ENCODE results near the gene ODF2. TPM values are rescaled to one million over a fixed set of nuclear protein-coding genes. Genes with fewer than 3 reads are reported as not detected.
"Not testable (repeated sequence)": the region's sequence is repeated elsewhere in the genome, so short reads cannot be mapped to it uniquely, and the experiment has no call there.

The ODF2 gene
- total RNA-seq, 1 experiment from 2014 or later, result 60.7 TPM

- DNase-seq (ENCODE audit: low spot score); in situ Hi-C loops (cut with HindIII; ENCODE audit: low sequenced_read_pairs): not testable (repeated sequence)
Observed at GRCh38 chr9:128422022-128422782, 33.6 kb upstream of the ODF2 start.

GRCh38 chr9:128422783-128423150 lies 33.0 kb upstream of the ODF2 start:
- no peak for DNase-seq (ENCODE audit: low spot score)
- in situ Hi-C loops (cut with HindIII; ENCODE audit: low sequenced_read_pairs), result no loop called here

GRCh38 chr9:128423356-128423755 lies 32.5 kb upstream of the ODF2 start:
- in situ Hi-C loops (cut with HindIII; ENCODE audit: low sequenced_read_pairs); DNase-seq (ENCODE audit: low spot score): not testable (repeated sequence)

GRCh38 chr9:128424268-128424780 lies 31.5 kb upstream of the ODF2 start:
- no peak for DNase-seq (ENCODE audit: low spot score)
- in situ Hi-C loops (cut with HindIII; ENCODE audit: low sequenced_read_pairs), result no loop called here

GRCh38 chr9:128428644-128429512 lies 26.9 kb upstream of the ODF2 start:
- in situ Hi-C loops (cut with HindIII; ENCODE audit: low sequenced_read_pairs), result no loop called here
- DNase-seq (ENCODE audit: low spot score), result no peak

GRCh38 chr9:128429513-128430086 lies 26.2 kb upstream of the ODF2 start:
- peak; percentile 80 for DNase-seq (ENCODE audit: low spot score)
- in situ Hi-C loops (cut with HindIII; ENCODE audit: low sequenced_read_pairs), result no loop called here

- no peak for DNase-seq (ENCODE audit: low spot score)
- in situ Hi-C loops (cut with HindIII; ENCODE audit: low sequenced_read_pairs), result no loop called here
Observed at GRCh38 chr9:128431207-128431606, 24.6 kb upstream of the ODF2 start.

- DNase-seq (ENCODE audit: low spot score), result no peak
- in situ Hi-C loops (cut with HindIII; ENCODE audit: low sequenced_read_pairs), result no loop called here
Observed at GRCh38 chr9:128434340-128434739, 21.5 kb upstream of the ODF2 start.

GRCh38 chr9:128435611-128436010 lies 20.2 kb upstream of the ODF2 start:
- in situ Hi-C loops (cut with HindIII; ENCODE audit: low sequenced_read_pairs), result no loop called here
- no peak for DNase-seq (ENCODE audit: low spot score)

- DNase-seq (ENCODE audit: low spot score), result peak; percentile 90
- in situ Hi-C loops (cut with HindIII; ENCODE audit: low sequenced_read_pairs), result no loop called here
Observed at GRCh38 chr9:128438343-128439109, 17.3 kb upstream of the ODF2 start.

GRCh38 chr9:128439273-128439672 lies 16.5 kb upstream of the ODF2 start:
- in situ Hi-C loops (cut with HindIII; ENCODE audit: low sequenced_read_pairs), result no loop called here
- peak; percentile 58 for DNase-seq (ENCODE audit: low spot score)

- no peak for DNase-seq (ENCODE audit: low spot score)
- in situ Hi-C loops (cut with HindIII; ENCODE audit: low sequenced_read_pairs), result no loop called here
Observed at GRCh38 chr9:128442150-128442549, 13.7 kb upstream of the ODF2 start.

- in situ Hi-C loops (cut with HindIII; ENCODE audit: low sequenced_read_pairs); DNase-seq (ENCODE audit: low spot score): not testable (repeated sequence)
Observed at GRCh38 chr9:128446505-128446904, 9.3 kb upstream of the ODF2 start.

- DNase-seq (ENCODE audit: low spot score), result no peak
- in situ Hi-C loops (cut with HindIII; ENCODE audit: low sequenced_read_pairs), result no loop called here
Observed at GRCh38 chr9:128448746-128449145, 7.1 kb upstream of the ODF2 start.

- DNase-seq (ENCODE audit: low spot score), result no peak
- in situ Hi-C loops (cut with HindIII; ENCODE audit: low sequenced_read_pairs), result no loop called here
Observed at GRCh38 chr9:128454991-128455390, 815 bp upstream of the ODF2 start.

- in situ Hi-C loops (cut with HindIII; ENCODE audit: low sequenced_read_pairs), result no loop called here
Observed at GRCh38 chr9:128456613-128457061, 831 bp downstream of the ODF2 start.

GRCh38 chr9:128457207-128457606 lies 1.4 kb downstream of the ODF2 start:
- DNase-seq (ENCODE audit: low spot score), result no peak

More at GRCh38 chr9:128456613-128457061, 831 bp downstream of the ODF2 start:
- peak; percentile 77 for DNase-seq (ENCODE audit: low spot score)

GRCh38 chr9:128459011-128459410 lies 3.2 kb downstream of the ODF2 start:
- in situ Hi-C loops (cut with HindIII; ENCODE audit: low sequenced_read_pairs), result no loop called here
- peak; percentile 53 for DNase-seq (ENCODE audit: low spot score)

More at GRCh38 chr9:128457207-128457606, 1.4 kb downstream of the ODF2 start:
- in situ Hi-C loops (cut with HindIII; ENCODE audit: low sequenced_read_pairs), result no loop called here

GRCh38 chr9:128469070-128469469 lies 13.3 kb downstream of the ODF2 start:
- no peak for DNase-seq (ENCODE audit: low spot score)
- in situ Hi-C loops (cut with HindIII; ENCODE audit: low sequenced_read_pairs), result no loop called here
